Superior temporal gyrus (tissue), 1 donor: ENCODE measurements around the gene AKT3.

ENCODE experiments used
- DNase-seq: peaks from one replicate; pipeline ENCODE4 v3.0.0-alpha.2; 2016; ENCODE audit errors: extremely low spot score

AKT3 gene

DNA sequence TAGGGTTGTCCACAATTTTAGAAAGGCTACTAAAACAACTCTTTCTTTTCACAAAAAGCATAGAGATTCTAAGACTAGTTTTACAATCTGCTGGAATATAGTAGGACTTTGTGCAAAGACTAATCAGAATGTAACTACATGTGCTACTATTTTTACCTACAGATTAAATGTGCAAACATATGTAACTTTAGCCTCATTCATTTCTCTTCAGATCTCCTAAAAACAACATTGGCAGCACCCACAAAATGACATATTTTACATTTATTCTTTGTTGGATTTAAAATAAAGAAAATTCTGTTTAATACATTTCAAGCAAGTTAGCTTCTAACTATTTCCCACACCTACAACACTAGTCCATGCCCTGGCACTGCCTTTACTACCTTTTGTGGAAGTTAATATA is 292.2 kb downstream of the AKT3 start:
- DNase-seq = no peak

GRCh38 chr1:243554686-243555085 is 295.4 kb downstream of the AKT3 start:
- no peak for DNase-seq

- DNase-seq = no peak
Observed at GRCh38 chr1:243553090-243553489, 297.0 kb downstream of the AKT3 start.

- DNase-seq = no peak
Observed at GRCh38 chr1:243550276-243550675, 299.8 kb downstream of the AKT3 start.

DNA sequence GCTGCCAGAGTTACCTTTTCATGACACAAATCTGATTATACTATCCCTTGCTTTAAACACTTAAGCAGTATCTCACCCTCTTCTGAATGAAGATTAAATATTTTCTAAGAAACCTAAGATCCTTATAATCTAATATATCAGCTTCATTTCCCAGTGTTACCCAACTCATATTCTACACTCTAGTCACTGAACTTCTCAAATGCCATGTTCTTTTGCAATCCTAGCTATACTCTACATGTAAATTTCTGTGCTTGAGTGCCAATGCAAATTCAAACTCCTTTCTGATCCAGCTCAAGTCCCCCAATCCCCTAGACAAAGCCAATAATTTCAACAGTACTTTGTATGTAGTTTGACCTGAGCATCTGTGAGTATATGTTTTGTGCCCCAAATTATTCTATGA is 300.3 kb downstream of the AKT3 start:
- no peak for DNase-seq

GRCh38 chr1:243549108-243549507 is 300.9 kb downstream of the AKT3 start:
- DNase-seq = no peak

DNA sequence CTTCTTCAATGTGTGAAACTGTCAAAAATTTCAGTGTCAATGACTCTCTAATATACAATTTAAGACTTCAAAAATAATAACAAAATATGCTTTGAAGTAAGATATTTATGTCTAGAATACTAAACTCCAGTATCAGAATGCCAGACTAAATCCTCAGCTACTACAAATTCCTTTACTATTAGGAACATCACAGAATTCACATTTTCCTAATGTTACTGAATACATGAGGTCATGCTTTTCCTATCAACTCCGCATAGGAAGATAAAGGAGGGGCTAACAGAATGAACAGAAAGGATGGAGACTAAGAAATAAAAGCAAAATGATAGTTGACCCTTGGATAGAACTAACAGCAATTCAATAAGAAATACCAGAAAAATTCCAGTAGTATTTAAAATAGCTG is 301.5 kb downstream of the AKT3 start:
- no peak for DNase-seq

- no peak for DNase-seq
Observed at GRCh38 chr1:243547891-243548290, 302.2 kb downstream of the AKT3 start.

GRCh38 chr1:243546457-243546856 is 303.6 kb downstream of the AKT3 start:
- DNase-seq = no peak

GRCh38 chr1:243543501-243543900 is 306.5 kb downstream of the AKT3 start:
- DNase-seq = no peak

DNA sequence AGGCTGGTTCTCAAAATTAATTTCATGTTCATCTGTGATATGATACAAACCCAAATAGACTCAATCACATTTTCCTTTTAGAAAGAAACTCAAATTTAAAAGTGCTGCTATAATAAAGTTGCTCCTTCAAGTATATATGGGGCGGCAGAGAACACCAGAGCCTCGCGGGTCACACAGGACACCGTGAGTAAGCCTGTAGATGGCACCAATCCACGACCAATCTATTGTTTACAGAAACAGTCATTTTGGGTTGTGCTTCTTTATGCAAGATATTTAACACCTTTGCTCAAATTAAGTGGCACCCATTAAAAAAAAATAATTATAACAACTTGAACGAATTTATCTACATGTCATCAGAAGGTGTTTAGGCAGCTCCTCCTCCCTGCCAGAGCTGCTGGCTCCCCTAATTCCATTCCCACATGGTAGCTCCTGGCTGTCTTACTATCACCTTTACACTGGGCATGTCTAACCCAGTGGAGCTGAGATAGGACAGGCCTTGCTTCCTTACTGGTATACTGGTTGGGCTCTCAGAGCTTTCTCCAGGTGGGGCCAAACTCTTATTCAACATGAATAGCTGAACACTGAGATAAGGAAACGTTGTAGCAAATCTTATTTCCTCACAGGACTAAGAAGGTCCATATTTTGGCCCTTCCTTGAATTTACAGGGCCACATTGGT is 307.2 kb downstream of the AKT3 start:
- DNase-seq = no peak

DNA sequence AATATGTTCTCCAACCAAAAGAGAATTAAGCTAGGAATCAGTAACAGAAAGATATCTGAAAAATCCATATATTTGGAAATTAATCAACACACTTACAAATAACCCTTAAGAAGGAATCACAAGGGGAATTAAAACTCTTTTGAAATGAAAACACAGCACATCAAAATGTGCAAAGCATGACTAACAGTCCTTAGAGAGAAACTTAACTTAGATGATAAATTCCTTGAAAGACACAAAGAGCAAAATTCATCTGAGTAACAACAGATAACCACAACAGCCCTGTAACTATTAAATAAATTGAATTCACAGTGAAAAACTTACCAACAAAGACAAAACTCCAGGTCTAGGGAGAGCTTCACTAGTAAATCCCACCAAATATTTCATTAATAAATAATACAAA is 310.4 kb downstream of the AKT3 start:
- no peak for DNase-seq

DNA sequence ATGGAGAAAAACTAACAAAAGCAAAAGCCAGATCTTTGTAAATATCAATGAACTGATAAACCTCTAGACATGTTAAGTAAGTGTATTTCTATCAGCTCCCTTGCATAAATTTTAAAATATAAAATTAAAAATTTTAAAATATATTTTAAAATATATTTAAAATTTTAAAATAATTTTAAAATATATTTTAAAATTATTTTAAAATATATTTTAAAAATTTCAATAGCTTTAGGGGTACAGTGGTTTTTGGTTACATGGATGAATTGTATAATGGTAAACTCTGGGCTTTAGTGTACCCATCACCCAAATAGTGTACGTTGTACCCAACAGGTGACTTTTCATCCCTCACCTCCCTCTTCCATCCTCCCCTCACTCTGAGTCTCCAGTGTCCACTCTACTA is 315.0 kb downstream of the AKT3 start:
- DNase-seq = no peak

DNA sequence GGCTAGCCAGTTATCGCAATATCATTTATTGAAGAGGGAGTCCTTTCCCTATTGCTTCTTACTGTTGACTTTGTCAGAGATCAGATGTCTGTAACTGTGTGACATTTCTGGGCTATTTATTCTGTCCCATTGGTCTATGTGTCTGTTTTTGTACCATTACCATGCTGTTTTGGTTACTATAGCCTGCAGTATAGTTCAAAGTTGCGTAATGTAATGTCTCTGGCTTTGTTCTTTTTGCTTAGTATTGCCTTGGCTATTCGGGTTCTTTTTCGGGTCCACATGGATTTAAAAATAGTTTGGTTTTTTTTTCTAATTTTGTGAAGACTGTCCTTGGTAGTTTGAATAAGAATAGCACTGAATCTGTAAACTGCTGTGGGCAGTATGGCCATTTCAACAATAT is 320.5 kb downstream of the AKT3 start:
- DNase-seq = no peak

DNA sequence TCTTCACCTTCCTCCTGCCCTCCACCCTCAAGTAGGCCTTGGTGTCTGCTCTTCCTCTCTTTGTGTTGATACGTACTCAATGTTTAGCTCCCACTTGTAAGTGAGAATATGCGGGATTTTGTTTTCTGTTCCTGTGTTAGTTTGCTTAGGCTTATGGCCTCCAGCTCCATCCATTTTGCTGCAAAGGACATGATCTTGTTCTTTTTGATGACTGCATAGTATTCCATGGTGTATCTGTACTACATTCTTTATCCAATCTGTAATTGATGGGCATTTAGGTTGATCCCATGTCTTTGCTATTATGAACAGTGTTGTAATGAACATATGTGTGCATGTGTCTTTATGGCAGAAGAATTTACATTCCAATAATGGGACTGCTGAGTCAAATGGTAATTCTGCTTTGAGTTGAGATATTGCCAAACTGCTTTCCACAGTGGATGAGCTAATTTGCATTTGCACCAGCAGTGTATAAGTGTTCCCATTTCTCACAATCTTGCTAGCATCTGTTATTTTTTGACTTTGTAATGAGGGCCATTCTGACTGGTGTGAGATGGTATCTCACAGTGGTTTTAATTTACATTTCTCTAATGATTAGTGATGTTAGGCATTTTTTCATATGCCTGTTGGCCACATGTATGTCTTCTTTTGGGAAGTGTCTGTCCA is 321.5 kb downstream of the AKT3 start:
- DNase-seq = no peak

DNA sequence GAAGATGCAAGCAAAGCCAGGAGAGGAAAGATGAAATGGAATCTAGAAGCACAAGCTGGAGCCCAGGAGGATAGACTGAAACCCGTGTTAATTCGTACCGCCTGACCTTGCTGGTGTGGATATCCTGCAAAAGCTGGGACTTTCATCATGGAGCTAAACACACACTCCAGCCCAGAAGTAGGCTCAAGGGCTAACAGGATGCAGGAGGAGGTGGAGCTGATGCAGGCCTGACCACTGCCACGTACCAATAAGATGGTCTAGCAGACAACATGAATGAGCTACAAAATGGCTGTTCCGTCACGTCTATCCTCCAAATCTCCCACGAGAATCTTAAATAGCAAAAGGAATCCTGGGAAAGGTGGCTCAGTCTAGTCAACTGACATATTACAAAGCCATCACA is 323.9 kb downstream of the AKT3 start:
- DNase-seq = no peak

- DNase-seq = no peak
Observed at GRCh38 chr1:243525085-243525487, 325.0 kb downstream of the AKT3 start.

- DNase-seq = no peak
Observed at GRCh38 chr1:243523766-243524165, 326.3 kb downstream of the AKT3 start.

- no peak for DNase-seq
Observed at GRCh38 chr1:243520831-243521230, 329.2 kb downstream of the AKT3 start.

- no peak for DNase-seq
Observed at GRCh38 chr1:243514927-243515326, 335.1 kb downstream of the AKT3 start.

DNA sequence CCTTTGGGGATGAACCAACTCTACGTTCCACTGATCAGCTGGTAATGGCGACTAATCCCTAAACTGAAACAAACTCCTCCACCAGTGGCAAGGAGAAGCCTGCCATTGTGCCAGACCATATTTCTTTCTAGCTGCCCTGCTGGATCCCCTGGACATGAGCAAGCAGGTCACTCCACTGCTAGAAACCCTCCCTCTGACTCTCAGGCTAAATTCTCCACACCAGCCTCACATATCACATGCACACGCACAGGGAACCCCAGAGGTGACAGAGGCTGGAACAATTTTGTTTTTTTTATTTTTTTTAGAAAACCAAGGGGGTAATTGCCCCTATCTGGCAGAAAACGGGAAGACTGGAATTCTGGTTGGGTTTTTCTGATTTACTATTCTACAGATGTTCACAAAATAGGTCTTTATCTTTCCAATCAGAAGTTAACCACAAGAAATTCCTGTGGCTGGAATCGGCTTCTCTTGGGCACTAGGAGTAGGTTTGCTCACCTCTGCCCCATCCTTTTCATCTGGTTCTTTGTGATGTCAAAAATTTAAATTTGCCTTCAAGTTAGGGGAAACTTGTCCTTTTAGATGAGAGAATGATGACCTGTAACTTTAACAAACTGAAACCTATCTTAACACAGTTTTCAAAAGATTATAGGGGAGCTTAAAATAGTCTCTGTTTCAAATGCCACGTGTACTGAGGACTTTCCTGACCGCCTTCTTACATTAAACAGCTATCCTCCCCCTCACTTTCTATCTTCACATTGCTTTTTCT is 336.1 kb downstream of the AKT3 start:
- DNase-seq = no peak

- no peak for DNase-seq
Observed at GRCh38 chr1:243510928-243511327, 339.1 kb downstream of the AKT3 start.

DNA sequence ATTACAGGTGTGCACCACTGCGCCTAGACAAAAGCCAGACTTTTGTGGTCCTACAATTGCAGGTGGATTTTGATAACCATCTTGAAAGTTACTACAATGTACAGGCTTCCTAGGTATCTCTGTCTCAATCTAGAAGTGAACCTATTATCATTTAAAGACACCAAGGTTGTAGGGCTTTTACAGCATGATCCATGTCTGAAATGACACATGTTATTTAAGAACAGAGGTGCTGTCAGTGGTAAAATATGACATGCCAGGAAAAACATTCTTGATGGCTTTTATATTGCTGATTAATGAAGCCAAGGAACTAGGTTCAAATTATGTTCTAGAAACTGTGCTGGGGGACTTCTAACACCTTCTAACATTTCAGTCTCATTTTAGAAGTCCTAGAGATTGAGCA is 341.1 kb downstream of the AKT3 start:
- DNase-seq = no peak
